Naive thymus-derived CD4-positive, alpha-beta T cell (primary cell): ENCODE results near the gene ABCA6. TPM values are rescaled to one million over a fixed set of nuclear protein-coding genes. Genes with fewer than 3 reads are reported as not detected.

Experiments
- ATAC-seq: fragments of 150-1000 bp; cut with Tn5 transposase; 2 replicates; pipeline ENCODE4 v1.10.0; 2021; ENCODE audit warnings: mild to moderate bottlenecking, moderate library complexity
- CTCF ChIA-PET: fragments of 350-600 bp; sonication (Branson Sonifier 250); formaldehyde crosslinking; loops from one replicate; lab custom pipeline; 2021; ENCODE audit warnings: antibody characterized with exemption; lab: Charles Lee
- POLR2A ChIA-PET: fragments of 350-600 bp; sonication (Branson Sonifier 250); formaldehyde crosslinking; loops from one replicate; lab custom pipeline; 2021; ENCODE audit warnings: antibody characterized with exemption, inconsistent platforms; lab: Charles Lee
- DNase-seq, 9 donors: peaks; one replicate each; pipeline versions ENCODE4 v3.0.0 to v3.0.0-alpha.2; 2020 to 2022; ENCODE audit warnings: mixed read lengths in 1 of 9
- H3K27ac ChIP-seq: one replicate; pipeline ENCODE4 v1.7.0; 2013; ENCODE audit warnings: mild to moderate bottlenecking, low read depth, low read length, moderate library complexity
- H3K27me3 ChIP-seq, 2 donors: one replicate each; pipeline ENCODE4 v1.7.0; 2013; ENCODE audit warnings: low read length in 2 of 2, mild to moderate bottlenecking in 2 of 2, moderate library complexity in 2 of 2; ENCODE audit not compliant: control insufficient read depth in 2 of 2, insufficient read depth in 2 of 2
- H3K36me3 ChIP-seq, 3 experiments: 1 replicate in 2 of 3; 2 replicates in 1 of 3; pipeline ENCODE4 v1.7.0; 2013; ENCODE audit warnings: low read length in 3 of 3, mild to moderate bottlenecking in 3 of 3, moderate library complexity in 1 of 3; ENCODE audit not compliant: insufficient read depth in 3 of 3, control insufficient read depth in 2 of 3
- H3K4me1 ChIP-seq, 2 donors: one replicate each; pipeline ENCODE4 v1.7.0; 2013; ENCODE audit warnings: low read length in 2 of 2, mild to moderate bottlenecking in 2 of 2, moderate library complexity in 1 of 2; ENCODE audit not compliant: control insufficient read depth in 2 of 2, insufficient read depth in 2 of 2
- H3K4me3 ChIP-seq: 2 replicates; pipeline ENCODE4 v1.7.0; 2013; ENCODE audit warnings: mild to moderate bottlenecking, low read length
- H3K9me3 ChIP-seq, 3 experiments: 1 replicate in 2 of 3; 2 replicates in 1 of 3; pipeline ENCODE4 v1.7.0; 2013; ENCODE audit warnings: low read length in 3 of 3; ENCODE audit not compliant: control insufficient read depth in 2 of 3
- H3K27ac Mint-ChIP-seq, 9 donors: one replicate each; pipeline ENCODE4 v1.8.0; 2020 to 2022; ENCODE audit warnings: mixed read lengths in 9 of 9, mild to moderate bottlenecking in 8 of 9, moderate library complexity in 5 of 9, inconsistent platforms in 2 of 9
- H3K27me3 Mint-ChIP-seq, 5 donors: one replicate each; pipeline ENCODE4 v1.8.0; 2021 to 2022; ENCODE audit warnings: mixed read lengths in 5 of 5, mild to moderate bottlenecking in 1 of 5
- H3K36me3 Mint-ChIP-seq, 5 donors: one replicate each; pipeline ENCODE4 v1.8.0; 2020 to 2022; ENCODE audit warnings: mixed read lengths in 5 of 5, mild to moderate bottlenecking in 3 of 5, inconsistent platforms in 1 of 5
- H3K4me1 Mint-ChIP-seq, 7 donors: one replicate each; pipeline ENCODE4 v1.8.0; 2020 to 2022; ENCODE audit warnings: mixed read lengths in 7 of 7, mild to moderate bottlenecking in 3 of 7, inconsistent platforms in 1 of 7
- H3K4me3 Mint-ChIP-seq, 10 donors: one replicate each; pipeline ENCODE4 v1.8.0; 2020 to 2022; ENCODE audit warnings: mild to moderate bottlenecking in 10 of 10, mixed read lengths in 10 of 10, moderate library complexity in 6 of 10, inconsistent platforms in 2 of 10
- H3K9me3 Mint-ChIP-seq, 11 donors: one replicate each; pipeline ENCODE4 v1.8.0; 2020 to 2022; ENCODE audit warnings: mixed read lengths in 11 of 11, mild to moderate bottlenecking in 4 of 11, inconsistent platforms in 1 of 11, moderate library complexity in 1 of 11
- intact Hi-C, 2 donors: fragments of 100-400 bp; cut with micrococcal nuclease; formaldehyde crosslinking; loops; one replicate each; pipeline ENCODE4 v1.15.1; 2023
- polyA plus RNA-seq, 2 donors: library from polyadenylated mRNA; unstranded; fragments of 300-500 nt; fragmentation: Illumina TruSeq; gene quantifications; one replicate each; pipeline ENCODE4 v1.2.3, GENCODE V29; 2021
- total RNA-seq, 6 experiments: library from RNA in 5 of 6; stranded (reverse) in 5 of 6; gene quantifications; 1 replicate in 5 of 6; 2 replicates in 1 of 6; pipeline ENCODE4 v1.2.3 and lab custom pipeline; 2021 to 2026

Gene ABCA6
- total and polyA plus RNA-seq, 7 experiments from 2014 or later, result 0.24 to 1.1 (median 0.93) TPM; not detected in 2

- ChIA-PET POLR2A (no interaction called here), CTCF (no interaction called here)
- Mint-ChIP-seq H3K4me1 (peaks cover 0 to 34% (median 17%) of the 10 kb centered on the region in 7 donors), H3K9me3 (peaks cover 0 to 3% (median 3%) of the 10 kb centered on the region in 11 donors), H3K36me3 (peaks cover 0 to 2% (median 0%) of the 10 kb centered on the region in 5 donors), H3K4me3 (no peak overlapping the region), H3K27ac (no peak overlapping the region), H3K27me3 (peaks cover 10 to 23% (median 14%) of the 10 kb centered on the region in 5 donors)
- Histone ChIP-seq H3K4me3 (no peak overlapping the region), H3K9me3 (no peaks in the 10 kb centered on the region), H3K27me3 (no peaks in the 10 kb centered on the region), H3K4me1 (no peaks in the 10 kb centered on the region), H3K27ac (no peak overlapping the region), H3K36me3 (no peaks in the 10 kb centered on the region)
- ATAC-seq (no peak), DNase-seq (no peak)
- intact Hi-C loops, result no loop called here
Measured at GRCh38 chr17:69064001-69064400, 77.7 kb downstream of the ABCA6 start.

GRCh38 chr17:69062860-69063581 lies 78.7 kb downstream of the ABCA6 start:
- ChIA-PET CTCF (no interaction called here), POLR2A (no interaction called here)
- H3K4me3 ChIP-seq, result no peak overlapping the region
- ATAC-seq, result no peak
- no peak overlapping the region for H3K27ac Mint-ChIP-seq
- H3K36me3 ChIP-seq, result no peaks in the 10 kb centered on the region
- DNase-seq, result no peak
- peaks cover 14 to 23% (median 16%) of the 10 kb centered on the region in 5 donors for H3K27me3 Mint-ChIP-seq
- H3K4me1 Mint-ChIP-seq, result peaks cover 0 to 29% (median 17%) of the 10 kb centered on the region in 7 donors
- H3K9me3 Mint-ChIP-seq, result peaks cover 0 to 6% (median 2%) of the 10 kb centered on the region in 11 donors
- H3K9me3 ChIP-seq, result no peaks in the 10 kb centered on the region
- H3K36me3 Mint-ChIP-seq, result peaks cover 0 to 2% (median 0%) of the 10 kb centered on the region in 5 donors
- no peaks in the 10 kb centered on the region for H3K27me3 ChIP-seq
- no peak overlapping the region for H3K27ac ChIP-seq
- no peak overlapping the region for H3K4me3 Mint-ChIP-seq
- intact Hi-C loops, result no loop called here
- H3K4me1 ChIP-seq, result no peaks in the 10 kb centered on the region

GRCh38 chr17:69061721-69062556 lies 79.8 kb downstream of the ABCA6 start:
- Histone ChIP-seq H3K36me3 (no peaks in the 10 kb centered on the region), H3K27me3 (no peaks in the 10 kb centered on the region), H3K4me3 (no peak overlapping the region), H3K9me3 (no peaks in the 10 kb centered on the region), H3K4me1 (no peaks in the 10 kb centered on the region), H3K27ac (no peak overlapping the region)
- Mint-ChIP-seq H3K9me3 (peaks cover 0 to 12% (median 4%) of the 10 kb centered on the region in 11 donors), H3K27ac (no peak overlapping the region), H3K27me3 (peaks cover 12 to 23% (median 16%) of the 10 kb centered on the region in 5 donors), H3K4me1 (peaks cover 0 to 23% (median 17%) of the 10 kb centered on the region in 7 donors), H3K36me3 (peaks cover 0 to 2% (median 0%) of the 10 kb centered on the region in 5 donors), H3K4me3 (no peak overlapping the region)
- ChIA-PET CTCF (interaction anchor here (1.0 kb wide), 1 partner anchor 16 kb away, joined by 3 read pairs; no protein-coding TSS in a partner anchor), POLR2A (no interaction called here)
- DNase-seq (no peak), ATAC-seq (no peak)
- intact Hi-C loops, result no loop called here

GRCh38 chr17:69060822-69061221 lies 80.9 kb downstream of the ABCA6 start, which contains the start of gene ABCA9:
Gene ABCA9 (minus strand): TSS chr17:69060927. CDS start chr17:69051126, 9,801 bp downstream.
- Mint-ChIP-seq H3K4me1 (peaks cover 0 to 15% (median 9%) of the 10 kb centered on the region in 7 donors), H3K27me3 (peaks cover 8 to 14% (median 11%) of the 10 kb centered on the region in 5 donors), H3K36me3 (peaks cover 0 to 9% (median 0%) of the 10 kb centered on the region in 5 donors), H3K27ac (no peak within 1 kb of the TSS), H3K4me3 (no peak within 1 kb of the TSS), H3K9me3 (peaks cover under 1 to 22% (median 6%) of the 10 kb centered on the region in 11 donors)
- no peaks in the 10 kb centered on the region for H3K27me3 ChIP-seq
- no peak within 1 kb of the TSS for H3K27ac ChIP-seq
- H3K9me3 ChIP-seq, result no peaks in the 10 kb centered on the region
- POLR2A ChIA-PET, result no interaction called here
- H3K4me1 ChIP-seq, result no peaks in the 10 kb centered on the region
- DNase-seq (no peak), ATAC-seq (no peak)
- CTCF ChIA-PET, result no interaction called here
- no peak within 1 kb of the TSS for H3K4me3 ChIP-seq
- H3K36me3 ChIP-seq, result no peaks in the 10 kb centered on the region
- intact Hi-C loops, result no loop called here

GRCh38 chr17:69059458-69060175 lies 82.1 kb downstream of the ABCA6 start:
- no peaks in the 10 kb centered on the region for H3K27me3 ChIP-seq
- ChIA-PET CTCF (no interaction called here), POLR2A (no interaction called here)
- no peak for DNase-seq
- intact Hi-C loops, result no loop called here
- peaks cover 0 to 16% (median 0%) of the 10 kb centered on the region in 5 donors for H3K36me3 Mint-ChIP-seq
- no peak for ATAC-seq
- H3K36me3 ChIP-seq, result no peaks in the 10 kb centered on the region
- H3K27ac ChIP-seq, result no peak overlapping the region
- no peak overlapping the region for H3K27ac Mint-ChIP-seq
- H3K4me3 ChIP-seq, result no peak overlapping the region
- H3K27me3 Mint-ChIP-seq, result peaks cover 8 to 11% (median 8%) of the 10 kb centered on the region in 5 donors
- H3K4me3 Mint-ChIP-seq, result no peak overlapping the region
- peaks cover 0 to 5% (median 0%) of the 10 kb centered on the region in 7 donors for H3K4me1 Mint-ChIP-seq
- H3K9me3 Mint-ChIP-seq, result peaks cover 0 to 30% (median 7%) of the 10 kb centered on the region in 11 donors
- H3K9me3 ChIP-seq, result peaks cover 0 to 3% (median 0%) of the 10 kb centered on the region in 3 experiments
- H3K4me1 ChIP-seq, result no peaks in the 10 kb centered on the region

GRCh38 chr17:69058165-69058564 lies 83.5 kb downstream of the ABCA6 start:
- intact Hi-C loops, result no loop called here
- no peak overlapping the region for H3K4me3 ChIP-seq
- no peaks in the 10 kb centered on the region for H3K27me3 ChIP-seq
- peaks cover 0 to 16% (median 0%) of the 10 kb centered on the region in 5 donors for H3K36me3 Mint-ChIP-seq
- peaks cover 0 to 9% (median 5%) of the 10 kb centered on the region in 5 donors for H3K27me3 Mint-ChIP-seq
- H3K4me3 Mint-ChIP-seq, result no peak overlapping the region
- H3K9me3 ChIP-seq, result peaks cover 0 to 3% (median 0%) of the 10 kb centered on the region in 3 experiments
- H3K9me3 Mint-ChIP-seq, result peaks cover 0 to 37% (median 12%) of the 10 kb centered on the region in 11 donors
- ATAC-seq (no peak), DNase-seq (no peak)
- ChIA-PET POLR2A (no interaction called here), CTCF (no interaction called here)
- H3K27ac Mint-ChIP-seq, result no peak overlapping the region
- no peaks in the 10 kb centered on the region for H3K36me3 ChIP-seq
- no peaks in the 10 kb centered on the region for H3K4me1 Mint-ChIP-seq
- H3K4me1 ChIP-seq, result no peaks in the 10 kb centered on the region
- H3K27ac ChIP-seq, result no peak overlapping the region
